Skeletal muscle tissue (tissue), 4 donors: Measurements from ENCODE around the gene TAL2. TPM values are rescaled to one million over a fixed set of nuclear protein-coding genes. Genes with fewer than 3 reads are reported as not detected.

Experiments
- H3K27ac ChIP-seq: one replicate; pipeline ENCODE4 v1.7.0; 2013; ENCODE audit warnings: mild to moderate bottlenecking, low read depth, low read length, inconsistent platforms
- H3K27me3 ChIP-seq, 3 donors: one replicate each; pipeline ENCODE4 v1.7.0; 2013; ENCODE audit warnings: low read length in 3 of 3; ENCODE audit not compliant: control insufficient read depth in 3 of 3, insufficient read depth in 3 of 3
- H3K36me3 ChIP-seq, 3 donors: one replicate each; pipeline ENCODE4 v1.7.0; 2013; ENCODE audit warnings: low read length in 3 of 3; ENCODE audit not compliant: control insufficient read depth in 3 of 3, insufficient read depth in 3 of 3
- H3K4me1 ChIP-seq, 3 donors: one replicate each; pipeline ENCODE4 v1.7.0; 2013; ENCODE audit warnings: low read length in 3 of 3, mild to moderate bottlenecking in 3 of 3; ENCODE audit not compliant: control insufficient read depth in 3 of 3, insufficient read depth in 3 of 3
- H3K4me3 ChIP-seq, 3 donors: one replicate each; pipeline ENCODE4 v1.7.0; 2013; ENCODE audit warnings: low read length in 3 of 3
- H3K9ac ChIP-seq, 3 donors: one replicate each; pipeline ENCODE4 v1.7.0; 2013; ENCODE audit warnings: low read length in 3 of 3, mild to moderate bottlenecking in 3 of 3, moderate library complexity in 2 of 3, low read depth in 1 of 3
- H3K9me3 ChIP-seq, 3 donors: one replicate each; pipeline ENCODE4 v1.7.0; 2013; ENCODE audit warnings: low read length in 3 of 3; ENCODE audit not compliant: control insufficient read depth in 3 of 3
- total RNA-seq: library from RNA; depleted of rRNA; stranded (reverse); fragments of >200 nt; gene quantifications from one replicate; pipeline ENCODE4 v1.2.3, GENCODE V29; 2014
- donor health status: Osteomylitis.

The TAL2 gene
- total RNA-seq, 1 donor from 2014 or later, result 12.0 TPM

GRCh38 chr9:105670775-105671174 is 8.5 kb downstream of the TAL2 start:
- H3K36me3 ChIP-seq, result no peaks in the 10 kb centered on the region

GRCh38 chr9:105672711-105673234 is 10.5 kb downstream of the TAL2 start:
- Histone ChIP-seq H3K9me3 (no peaks in the 10 kb centered on the region), H3K36me3 (no peaks in the 10 kb centered on the region), H3K9ac (no peak overlapping the region), H3K4me1 (no peaks in the 10 kb centered on the region), H3K27me3 (peaks cover 0 to 3% (median 0%) of the 10 kb centered on the region in 3 donors), H3K27ac (no peak overlapping the region), H3K4me3 (no peak overlapping the region)

More at GRCh38 chr9:105670775-105671174, 8.5 kb downstream of the TAL2 start:
- no peak overlapping the region for H3K9ac ChIP-seq
- H3K4me1 ChIP-seq, result no peaks in the 10 kb centered on the region
- H3K9me3 ChIP-seq, result no peaks in the 10 kb centered on the region
- H3K27me3 ChIP-seq, result peaks cover 0 to 3% (median 0%) of the 10 kb centered on the region in 3 donors
- H3K27ac ChIP-seq, result no peak overlapping the region
- H3K4me3 ChIP-seq, result no peak overlapping the region

GRCh38 chr9:105673850-105674387 is 11.7 kb downstream of the TAL2 start:
- Histone ChIP-seq H3K4me3 (no peak overlapping the region), H3K4me1 (peaks cover 0 to 4% (median 0%) of the 10 kb centered on the region in 3 donors), H3K27ac (no peak overlapping the region), H3K9ac (no peak overlapping the region), H3K27me3 (peaks cover 0 to 3% (median 0%) of the 10 kb centered on the region in 3 donors), H3K9me3 (no peaks in the 10 kb centered on the region), H3K36me3 (no peaks in the 10 kb centered on the region)

GRCh38 chr9:105676351-105676923 is 14.2 kb downstream of the TAL2 start:
- Histone ChIP-seq H3K27me3 (no peaks in the 10 kb centered on the region), H3K9me3 (no peaks in the 10 kb centered on the region), H3K4me1 (peaks cover 4 to 5% (median 4%) of the 10 kb centered on the region in 3 donors), H3K9ac (no peak overlapping the region), H3K36me3 (no peaks in the 10 kb centered on the region), H3K27ac (no peak overlapping the region), H3K4me3 (no peak overlapping the region)

GRCh38 chr9:105678163-105678562 is 15.9 kb downstream of the TAL2 start:
- no peaks in the 10 kb centered on the region for H3K36me3 ChIP-seq
- H3K27ac ChIP-seq, result no peak overlapping the region
- H3K4me3 ChIP-seq, result no peak overlapping the region

GRCh38 chr9:105678781-105679180 is 16.5 kb downstream of the TAL2 start:
- no peaks in the 10 kb centered on the region for H3K27me3 ChIP-seq
- H3K9me3 ChIP-seq, result no peaks in the 10 kb centered on the region
- no peak overlapping the region for H3K27ac ChIP-seq
- no peak overlapping the region for H3K4me3 ChIP-seq
- H3K9ac ChIP-seq, result no peak overlapping the region
- H3K36me3 ChIP-seq, result no peaks in the 10 kb centered on the region
- peaks cover 5 to 10% (median 6%) of the 10 kb centered on the region in 3 donors for H3K4me1 ChIP-seq

More at GRCh38 chr9:105678163-105678562, 15.9 kb downstream of the TAL2 start:
- no peaks in the 10 kb centered on the region for H3K27me3 ChIP-seq
- no peak overlapping the region for H3K9ac ChIP-seq
- no peaks in the 10 kb centered on the region for H3K9me3 ChIP-seq
- H3K4me1 ChIP-seq, result peaks cover 4 to 5% (median 4%) of the 10 kb centered on the region in 3 donors

GRCh38 chr9:105679257-105680022 is 17.2 kb downstream of the TAL2 start:
- Histone ChIP-seq H3K4me1 (peaks cover 5 to 11% (median 9%) of the 10 kb centered on the region in 3 donors), H3K9ac (no peak overlapping the region), H3K27ac (no peak overlapping the region), H3K4me3 (no peak overlapping the region), H3K36me3 (no peaks in the 10 kb centered on the region), H3K27me3 (no peaks in the 10 kb centered on the region), H3K9me3 (no peaks in the 10 kb centered on the region)

- no peak overlapping the region for H3K4me3 ChIP-seq
- H3K27ac ChIP-seq, result no peak overlapping the region
- no peak overlapping the region for H3K9ac ChIP-seq
- no peaks in the 10 kb centered on the region for H3K36me3 ChIP-seq
- H3K4me1 ChIP-seq, result peaks cover 5 to 11% (median 9%) of the 10 kb centered on the region in 3 donors
- no peaks in the 10 kb centered on the region for H3K27me3 ChIP-seq
- H3K9me3 ChIP-seq, result no peaks in the 10 kb centered on the region
Observed at GRCh38 chr9:105681313-105681712, 19.1 kb downstream of the TAL2 start.

GRCh38 chr9:105681724-105682123 is 19.5 kb downstream of the TAL2 start:
- H3K4me3 ChIP-seq, result no peak overlapping the region
- no peaks in the 10 kb centered on the region for H3K9me3 ChIP-seq
- H3K27me3 ChIP-seq, result no peaks in the 10 kb centered on the region
- no peak overlapping the region for H3K27ac ChIP-seq
- H3K36me3 ChIP-seq, result no peaks in the 10 kb centered on the region
- H3K4me1 ChIP-seq, result peaks cover 5 to 11% (median 9%) of the 10 kb centered on the region in 3 donors
- no peak overlapping the region for H3K9ac ChIP-seq
